C4-2B (cell line): Measurements from ENCODE around the gene SLC17A8.
A peak's percentile ranks its signal among the peaks of the same experiment; 100 is the strongest.

Experiments
- H3K27ac ChIP-seq: fragments of 450-650 bp; 2 replicates; pipeline ENCODE4 v1.5.1; 2017
- ZFX ChIP-seq: fragments of 450-650 bp; IDR thresholded peaks from 2 replicates; pipeline ENCODE4 v1.6.1; 2017
- TF ChIP-seq, protein P1 (sequence below): fragments of 450-650 bp; conservative IDR thresholded peaks from 2 replicates; pipeline ENCODE4 v1.5.1; 2017; ENCODE audit warnings: mild to moderate bottlenecking

SLC17A8 gene

DNA sequence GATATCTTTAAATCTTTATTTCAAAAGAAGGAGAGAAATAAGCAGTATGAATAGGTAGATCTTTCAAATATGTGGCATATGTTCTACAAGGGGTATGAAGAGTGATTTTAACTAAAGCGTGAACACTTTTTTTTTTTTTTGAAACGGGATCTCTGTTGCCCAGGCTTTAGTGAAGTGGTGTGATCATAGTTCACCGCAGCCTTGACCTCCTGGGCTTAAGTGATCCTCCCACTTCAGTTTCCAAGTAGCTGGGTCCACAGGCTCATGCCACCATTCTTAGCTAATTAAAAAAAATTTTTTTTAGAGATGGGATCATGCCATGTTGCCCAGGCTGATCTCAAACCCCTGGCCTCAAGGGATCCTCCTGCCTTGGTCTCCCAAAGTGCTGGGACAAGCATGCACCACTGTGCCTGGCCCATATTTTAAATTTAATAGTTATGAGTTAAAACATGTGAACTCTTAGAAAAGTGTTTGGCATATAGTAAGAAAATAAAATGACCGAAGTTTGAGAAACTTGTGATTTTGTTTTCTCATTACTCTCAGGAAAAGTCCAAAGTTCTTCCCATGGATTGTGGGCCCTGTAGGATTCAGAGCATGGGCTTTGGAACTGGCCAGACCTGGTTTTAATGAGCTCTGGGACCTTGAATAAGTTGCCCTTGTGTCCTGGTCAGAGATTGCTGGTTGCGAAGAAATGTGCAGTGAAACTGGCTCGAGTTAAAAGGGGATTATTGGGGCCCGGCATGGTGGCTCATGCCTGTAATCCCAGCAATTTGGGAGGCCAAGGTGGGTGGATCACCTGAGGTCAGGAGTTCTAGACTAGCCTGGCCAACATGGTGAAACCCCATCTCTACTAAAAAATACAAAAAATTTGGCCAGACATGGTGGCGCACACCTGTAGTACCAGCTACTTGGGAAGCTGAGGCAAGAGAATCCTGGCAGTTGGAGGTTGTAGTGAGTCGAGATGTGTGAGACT, 27.0 kb downstream of the SLC17A8 start:
- TF ChIP-seq, protein P1, sequence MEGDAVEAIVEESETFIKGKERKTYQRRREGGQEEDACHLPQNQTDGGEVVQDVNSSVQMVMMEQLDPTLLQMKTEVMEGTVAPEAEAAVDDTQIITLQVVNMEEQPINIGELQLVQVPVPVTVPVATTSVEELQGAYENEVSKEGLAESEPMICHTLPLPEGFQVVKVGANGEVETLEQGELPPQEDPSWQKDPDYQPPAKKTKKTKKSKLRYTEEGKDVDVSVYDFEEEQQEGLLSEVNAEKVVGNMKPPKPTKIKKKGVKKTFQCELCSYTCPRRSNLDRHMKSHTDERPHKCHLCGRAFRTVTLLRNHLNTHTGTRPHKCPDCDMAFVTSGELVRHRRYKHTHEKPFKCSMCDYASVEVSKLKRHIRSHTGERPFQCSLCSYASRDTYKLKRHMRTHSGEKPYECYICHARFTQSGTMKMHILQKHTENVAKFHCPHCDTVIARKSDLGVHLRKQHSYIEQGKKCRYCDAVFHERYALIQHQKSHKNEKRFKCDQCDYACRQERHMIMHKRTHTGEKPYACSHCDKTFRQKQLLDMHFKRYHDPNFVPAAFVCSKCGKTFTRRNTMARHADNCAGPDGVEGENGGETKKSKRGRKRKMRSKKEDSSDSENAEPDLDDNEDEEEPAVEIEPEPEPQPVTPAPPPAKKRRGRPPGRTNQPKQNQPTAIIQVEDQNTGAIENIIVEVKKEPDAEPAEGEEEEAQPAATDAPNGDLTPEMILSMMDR = no peak
- TF ChIP-seq ZFX = no peak
- no peak overlapping the region for H3K27ac ChIP-seq

DNA sequence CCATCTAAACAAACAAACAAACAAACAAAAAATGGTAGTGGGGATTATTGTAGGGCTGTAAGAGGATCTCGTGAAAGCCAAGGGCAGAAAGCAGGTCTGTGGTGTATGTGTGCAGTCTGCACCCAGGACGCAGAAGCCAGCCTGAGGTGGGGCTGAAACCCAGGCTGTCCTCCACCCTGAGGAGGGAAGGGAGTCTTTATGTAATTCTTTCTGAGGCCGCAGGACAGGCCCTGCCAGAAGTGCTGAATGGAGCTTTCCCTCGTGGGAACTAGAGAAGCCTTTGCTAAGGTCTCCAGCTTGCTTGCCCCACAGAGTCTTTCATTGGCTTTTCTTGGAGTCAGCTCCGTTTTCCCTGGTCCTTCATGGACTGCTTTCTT, 27.7 kb downstream of the SLC17A8 start:
- no peak for TF ChIP-seq ZFX
- TF ChIP-seq, protein P1 = no peak
- H3K27ac ChIP-seq = no peak overlapping the region

DNA sequence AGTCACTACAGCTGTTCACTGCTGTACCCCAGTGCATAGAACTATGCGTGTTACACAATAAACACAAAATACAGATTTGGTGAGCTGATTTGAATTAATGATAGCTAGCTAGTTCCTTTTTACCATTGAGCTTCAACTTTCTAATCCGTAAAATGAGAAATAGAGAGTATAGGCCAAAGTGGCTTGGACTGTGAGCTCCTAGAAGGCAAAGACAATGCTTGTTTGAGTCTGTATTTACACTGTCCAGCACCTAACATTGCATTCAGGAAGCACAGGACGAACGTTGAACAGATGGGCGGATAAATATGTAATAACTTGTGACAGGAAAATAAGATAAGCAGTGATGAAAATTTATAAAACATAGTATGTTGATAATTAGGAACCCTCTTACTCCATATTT, 31.5 kb downstream of the SLC17A8 start:
- TF ChIP-seq ZFX = no peak
- TF ChIP-seq, protein P1 = no peak
- no peak overlapping the region for H3K27ac ChIP-seq

DNA sequence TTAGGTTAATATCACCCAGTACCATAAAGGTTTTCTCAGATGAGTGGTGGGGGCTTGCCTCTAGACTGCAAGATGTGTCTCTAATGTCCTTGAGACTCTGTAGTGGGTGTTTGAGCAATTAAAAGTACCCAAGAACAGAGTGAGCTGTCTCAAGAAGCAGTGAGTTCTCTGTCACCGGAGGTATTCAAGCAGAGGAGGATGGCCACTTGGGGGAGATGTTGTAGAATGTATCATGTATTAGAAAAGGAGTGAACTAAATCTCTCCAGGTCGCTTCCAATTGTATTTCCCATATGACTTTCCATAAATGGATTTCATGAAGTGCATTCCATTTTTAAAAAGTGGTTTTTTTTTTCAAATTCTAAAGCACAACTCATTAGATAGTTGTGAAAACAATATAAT, 35.0 kb downstream of the SLC17A8 start:
- H3K27ac ChIP-seq = no peak overlapping the region
- TF ChIP-seq, protein P1 = peak; percentile 28; the same call in 1 of the 2 replicates
- TF ChIP-seq ZFX = no peak

DNA sequence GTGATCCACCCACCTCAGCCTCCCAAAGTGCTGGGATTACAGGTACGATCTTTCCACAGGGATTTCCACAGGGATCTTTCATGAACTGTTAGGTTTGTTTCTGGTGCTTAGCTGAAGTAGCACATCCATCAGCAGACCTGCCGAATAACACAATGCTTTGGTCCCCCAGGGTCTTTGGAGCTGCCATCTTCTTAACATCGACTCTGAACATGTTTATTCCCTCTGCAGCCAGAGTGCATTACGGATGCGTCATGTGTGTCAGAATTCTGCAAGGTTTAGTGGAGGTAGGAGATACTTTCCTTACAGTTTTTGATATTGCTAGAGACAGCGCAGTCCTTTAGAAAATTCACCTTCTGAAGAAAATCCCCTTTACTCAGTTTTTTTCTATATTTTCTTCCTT, 36.3 kb downstream of the SLC17A8 start:
- H3K27ac ChIP-seq = no peak overlapping the region
- TF ChIP-seq ZFX = no peak
- TF ChIP-seq, protein P1 = no peak

DNA sequence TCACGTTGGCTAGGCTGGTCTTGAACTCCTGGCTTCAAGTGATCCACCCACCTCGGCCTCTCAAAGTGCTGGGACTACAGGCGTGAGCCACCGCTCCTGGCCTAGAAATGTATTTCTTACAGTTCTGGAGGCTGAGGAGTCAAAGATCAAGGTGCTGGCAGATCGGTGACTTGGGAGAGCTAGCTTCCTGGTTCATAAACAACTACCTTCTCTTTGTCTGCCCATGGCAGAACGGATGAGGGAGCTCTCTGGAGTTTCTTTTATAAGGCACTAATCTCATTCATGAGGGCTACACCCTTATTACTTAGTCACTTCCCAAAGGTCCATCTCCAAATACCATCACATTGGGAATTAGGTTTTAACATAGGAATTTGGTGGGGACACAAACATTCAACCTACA, 38.9 kb downstream of the SLC17A8 start:
- H3K27ac ChIP-seq = no peak overlapping the region
- TF ChIP-seq, protein P1 = no peak
- no peak for TF ChIP-seq ZFX

DNA sequence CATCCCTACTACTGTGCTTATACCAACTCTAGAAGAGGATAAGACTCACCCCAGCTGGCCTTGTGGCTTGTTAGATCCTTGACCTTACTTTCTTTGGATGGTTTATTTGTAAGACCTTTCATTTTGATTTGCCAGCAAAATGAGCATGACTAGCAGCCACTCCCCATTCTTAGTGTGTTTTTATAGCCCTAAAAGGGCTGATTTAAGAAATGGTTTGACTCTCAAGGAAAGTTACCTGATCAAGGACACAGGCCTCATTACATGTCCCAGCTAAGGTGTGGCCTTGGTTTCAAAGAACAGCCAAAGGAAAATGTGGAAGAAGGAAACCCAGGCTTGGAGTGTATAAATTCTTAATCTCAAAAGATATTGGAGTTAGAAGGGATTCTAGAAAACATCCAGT, 41.4 kb downstream of the SLC17A8 start:
- TF ChIP-seq ZFX = no peak
- TF ChIP-seq, protein P1 = no peak
- no peak overlapping the region for H3K27ac ChIP-seq
